ENCODE results near the gene TRIM66. TPM values are rescaled to one million over a fixed set of nuclear protein-coding genes. Genes with fewer than 3 reads are reported as not detected.
A peak's percentile ranks its signal among the peaks of the same experiment; 100 is the strongest.

Gene TRIM66
- total and polyA plus RNA-seq, 9 of the 15 experiments (the other 6 are each of a cell fraction or from before 2014, with no cell fraction given) = 1.1 to 7.3 (median 4.9) TPM

- Histone ChIP-seq H3K4me3 (no peak overlapping the region), H2AFZ (ENCODE audit: low read depth, low read length) (no peak overlapping the region), H3K36me3 (ENCODE audit: control insufficient read depth, insufficient read depth, low read length) (peaks cover 57% of the 10 kb centered on the region), H3K4me1 (replicated peaks in 1 of 2; ENCODE audit: control insufficient read depth in 2 of 2, insufficient read depth in 2 of 2, low read length in 2 of 2) (peaks cover 2 to 5% of the 10 kb centered on the region in 2 experiments; a peak in 4 of 5 replicates), H3K9ac (ENCODE audit: insufficient read depth in 1 of 2, low read depth in 2 of 2, low read length in 2 of 2) (peak overlapping the region in 1 of 2 experiments; percentile 31; a peak in 1 of 4 replicates), H3K27me3 (ENCODE audit: control insufficient read depth in 2 of 2, insufficient read depth in 2 of 2, low read length in 2 of 2) (no peaks in the 10 kb centered on the region), H3K27ac (ENCODE audit: extremely low read depth, low read depth, low read length) (no peak overlapping the region), H4K20me1 (replicated peaks; ENCODE audit: control insufficient read depth, insufficient read depth, low read length) (no peaks in the 10 kb centered on the region), H3K79me2 (ENCODE audit: control insufficient read depth, insufficient read depth, low read length) (peaks cover 25% of the 10 kb centered on the region), H3K9me3 (replicated peaks; ENCODE audit: control insufficient read depth, insufficient read depth, low read depth, low read length) (no peaks in the 10 kb centered on the region), H3K4me2 (ENCODE audit: insufficient read depth, low read length) (no peak overlapping the region), H3K9me1 (ENCODE audit: control insufficient read depth, insufficient read depth, low read length) (no peaks in the 10 kb centered on the region)
- no peak for DNase-seq (ENCODE audit: extremely low read depth in 1 of 4, low spot score in 3 of 4)
- intact Hi-C loops (cut with micrococcal nuclease) = no loop called here
- no peak for FAIRE-seq
- WGBS (ENCODE audit: insufficient coverage, low coverage, missing lambda C conversion rate) = 90% methylated on average over 7 of the region's 7 CpGs
- TF ChIP-seq MIER1 (IDR thresholded peaks at IDR 0.05; ENCODE audit: low read depth) = no peak
- TF ChIP-seq SUPT5H (IDR thresholded peaks at IDR 0.05) = 0 out of 2 replicates have a peak, but pooled peaks have one; percentile 2
- POLR2A ChIA-PET = interaction anchor here (0.9 to 2.5 kb wide), 2 partner anchors 8 to 11 kb away, joined by 3 to 15 read pairs; no protein-coding TSS in a partner anchor
- ATAC-seq = no peak
- in situ Hi-C loops (cut with MboI) = no loop called here
- CTCF ChIA-PET (ENCODE audit: low intra/inter-chr PET ratio) = no interaction called here
- no TSS peak for BruUV-seq (replicated peaks)
Observed at GRCh38 chr11:8693555-8693954, 11.1 kb upstream of the TRIM66 start.

- in situ Hi-C loops (cut with MboI) (no loop called here), intact Hi-C loops (cut with micrococcal nuclease) (no loop called here)
- ATAC-seq (no peak), FAIRE-seq (no peak), DNase-seq (ENCODE audit: extremely low read depth in 1 of 4, low spot score in 3 of 4) (no peak)
- 0 out of 4 replicates have a peak overlapping the region, but pooled peaks of 1 of the 2 experiments have one; percentile 31 for H3K9ac ChIP-seq (ENCODE audit: insufficient read depth in 1 of 2, low read depth in 2 of 2, low read length in 2 of 2)
- no peak overlapping the region for H3K4me3 ChIP-seq
- no peaks in the 10 kb centered on the region for H4K20me1 ChIP-seq (replicated peaks; ENCODE audit: control insufficient read depth, insufficient read depth, low read length)
- peaks cover 2 to 6% of the 10 kb centered on the region in 2 experiments; a peak in 4 of 5 replicates for H3K4me1 ChIP-seq (replicated peaks in 1 of 2; ENCODE audit: control insufficient read depth in 2 of 2, insufficient read depth in 2 of 2, low read length in 2 of 2)
- WGBS (ENCODE audit: insufficient coverage, low coverage, missing lambda C conversion rate) = 93% methylated on average over 6 of the region's 6 CpGs
- POLR2A ChIA-PET = interaction anchor here (0.9 to 2.5 kb wide), 3 partner anchors 9 to 33 kb away, joined by 3 to 15 read pairs (median 4); no protein-coding TSS in a partner anchor
- no peaks in the 10 kb centered on the region for H3K9me3 ChIP-seq (replicated peaks; ENCODE audit: control insufficient read depth, insufficient read depth, low read depth, low read length)
- H3K4me2 ChIP-seq (ENCODE audit: insufficient read depth, low read length) = no peak overlapping the region
- peaks cover 60% of the 10 kb centered on the region for H3K36me3 ChIP-seq (ENCODE audit: control insufficient read depth, insufficient read depth, low read length)
- CTCF ChIA-PET (ENCODE audit: low intra/inter-chr PET ratio) = no interaction called here
- BruUV-seq (replicated peaks) = no TSS peak
- no peaks in the 10 kb centered on the region for H3K27me3 ChIP-seq (ENCODE audit: control insufficient read depth in 2 of 2, insufficient read depth in 2 of 2, low read length in 2 of 2)
- no peak overlapping the region for H2AFZ ChIP-seq (ENCODE audit: low read depth, low read length)
- TF ChIP-seq POLR2A (conservative IDR thresholded peaks at IDR 0.05) (peak; percentile 54), TARDBP (IDR thresholded peaks at IDR 0.05) (no peak), SUPT5H (IDR thresholded peaks at IDR 0.05) (peak; percentile 5; the same call in 1 of the 2 replicates)
- TF ChIP-seq, protein P1, sequence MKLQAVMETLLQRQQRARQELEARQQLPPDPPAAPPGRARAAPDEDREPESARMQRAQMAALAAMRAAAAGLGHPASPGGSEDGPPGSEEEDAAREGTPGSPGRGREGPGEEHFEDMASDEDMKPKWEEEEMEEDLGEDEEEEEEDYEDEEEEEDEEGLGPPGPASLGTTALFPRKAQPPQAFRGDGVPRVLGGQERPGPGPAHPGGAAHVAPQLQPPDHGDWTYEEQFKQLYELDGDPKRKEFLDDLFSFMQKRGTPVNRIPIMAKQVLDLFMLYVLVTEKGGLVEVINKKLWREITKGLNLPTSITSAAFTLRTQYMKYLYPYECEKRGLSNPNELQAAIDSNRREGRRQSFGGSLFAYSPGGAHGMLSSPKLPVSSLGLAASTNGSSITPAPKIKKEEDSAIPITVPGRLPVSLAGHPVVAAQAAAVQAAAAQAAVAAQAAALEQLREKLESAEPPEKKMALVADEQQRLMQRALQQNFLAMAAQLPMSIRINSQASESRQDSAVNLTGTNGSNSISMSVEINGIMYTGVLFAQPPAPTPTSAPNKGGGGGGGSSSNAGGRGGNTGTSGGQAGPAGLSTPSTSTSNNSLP (IDR thresholded peaks at IDR 0.05; ENCODE audit: borderline replicate concordance, low read depth, low read length) = no peak
- H3K27ac ChIP-seq (ENCODE audit: extremely low read depth, low read depth, low read length) = no peak overlapping the region
- peaks cover 25% of the 10 kb centered on the region for H3K79me2 ChIP-seq (ENCODE audit: control insufficient read depth, insufficient read depth, low read length)
- H3K9me1 ChIP-seq (ENCODE audit: control insufficient read depth, insufficient read depth, low read length) = no peaks in the 10 kb centered on the region
Observed at GRCh38 chr11:8693010-8693551, 10.6 kb upstream of the TRIM66 start.

Measured in K562 (cell line).